T-helper 1 cell treated with Interleukin-12 subunit alpha and Interleukin-12 subunit beta and Interleukin-4 antibody, amounts not matched to agents 30 ng/mL and 1 ng/mL, for 36 hours (primary cell): ENCODE measurements around the gene TMPRSS3. TPM values are rescaled to one million over a fixed set of nuclear protein-coding genes. Genes with fewer than 3 reads are reported as not detected.

Experiments used
- intact Hi-C: fragments of 100-400 bp; cut with micrococcal nuclease; formaldehyde crosslinking; loops from one replicate; pipeline ENCODE4 v1.15.1; 2024
- total RNA-seq: library from RNA; stranded (reverse); gene quantifications from 2 replicates; pipeline ENCODE4 v1.2.3, GENCODE V29; 2022

Gene TMPRSS3
- total RNA-seq, 1 donor from 2014 or later, result 7.8 TPM

DNA sequence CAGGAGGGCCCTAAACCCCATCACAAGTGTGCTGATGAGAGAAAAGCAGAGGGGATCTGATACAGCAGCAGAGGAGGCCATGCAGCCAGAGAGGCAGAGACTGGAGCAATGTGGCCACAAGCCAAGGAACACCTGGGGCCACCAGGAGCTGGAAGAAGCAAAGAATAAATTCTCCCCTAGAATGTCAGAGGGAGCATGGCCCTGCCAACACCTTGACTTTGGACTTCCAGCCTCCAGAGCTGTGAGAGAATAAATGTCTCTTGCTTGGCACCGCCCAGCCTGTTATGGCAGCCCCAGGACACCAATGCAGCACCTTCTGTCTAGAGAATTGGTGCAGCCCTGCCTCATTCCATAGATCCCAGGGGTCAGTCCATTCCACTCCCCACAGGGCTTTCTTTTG, 33.2 kb upstream of the TMPRSS3 start:
- intact Hi-C loops, result loop anchor here (5.0 kb wide), 1 partner anchor 37 kb away; no protein-coding TSS in a partner anchor

DNA sequence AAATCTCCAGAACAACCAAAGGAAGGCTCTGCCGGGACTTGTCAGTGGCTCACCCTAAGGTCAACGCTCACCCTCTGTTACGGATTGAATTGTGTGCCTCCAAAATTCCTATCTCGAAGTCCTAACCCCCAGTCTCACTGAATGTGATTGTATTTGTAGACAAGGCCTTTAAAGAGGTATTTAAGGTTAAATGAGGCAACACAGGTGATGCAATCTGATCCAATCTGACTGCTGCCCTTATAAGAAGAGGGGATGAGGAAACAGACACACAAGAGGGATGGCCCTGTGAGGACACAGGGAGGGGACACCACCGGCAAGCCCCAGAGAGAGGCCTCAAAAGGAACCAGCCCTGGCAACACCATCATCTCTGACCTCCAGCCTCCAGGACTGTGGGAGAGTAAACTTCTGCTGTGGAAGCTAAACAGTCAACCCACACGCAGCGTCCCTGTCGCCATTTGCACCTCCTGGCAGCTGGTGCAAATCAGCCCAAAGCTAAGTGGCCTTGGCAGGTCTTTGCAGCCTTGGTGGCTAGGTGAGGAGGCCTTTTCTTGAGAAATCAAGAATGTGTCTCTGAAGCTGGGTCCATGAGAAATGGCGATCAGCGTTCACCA, 32.1 kb upstream of the TMPRSS3 start:
- intact Hi-C loops, result loop anchor here (5.0 kb wide), 1 partner anchor 36 kb away; no protein-coding TSS in a partner anchor

DNA sequence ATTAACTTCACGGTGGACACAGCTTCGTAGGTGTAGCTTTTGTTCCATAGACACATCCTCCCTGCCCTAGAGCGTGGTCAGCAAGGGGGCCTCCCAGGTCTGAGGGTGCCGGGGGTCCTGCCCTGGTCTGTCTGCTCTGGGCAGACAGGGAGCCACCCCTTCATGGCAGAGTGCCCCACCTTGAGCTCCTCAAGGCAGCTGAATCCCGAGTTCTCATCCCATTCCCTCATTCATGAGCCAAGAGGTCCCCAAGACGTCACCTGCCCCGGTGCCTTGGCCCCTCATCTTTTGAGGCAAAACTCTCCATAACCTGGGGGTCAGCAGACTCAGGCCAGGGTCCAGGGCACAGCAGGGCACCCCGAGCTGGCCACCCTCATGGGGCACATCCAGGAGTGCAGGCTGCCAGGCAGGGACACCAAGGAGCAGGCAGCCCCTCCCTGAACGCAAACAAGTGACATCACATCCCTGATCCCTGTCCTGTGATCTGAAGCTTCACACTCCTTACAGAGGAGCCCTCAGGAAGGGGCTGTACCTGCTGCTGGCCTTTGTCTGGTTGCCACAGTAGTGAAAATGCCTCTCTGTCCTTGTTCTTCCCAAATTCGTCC, 31.1 kb upstream of the TMPRSS3 start:
- intact Hi-C loops, result loop anchor here (5.0 kb wide), 1 partner anchor 35 kb away; no protein-coding TSS in a partner anchor

DNA sequence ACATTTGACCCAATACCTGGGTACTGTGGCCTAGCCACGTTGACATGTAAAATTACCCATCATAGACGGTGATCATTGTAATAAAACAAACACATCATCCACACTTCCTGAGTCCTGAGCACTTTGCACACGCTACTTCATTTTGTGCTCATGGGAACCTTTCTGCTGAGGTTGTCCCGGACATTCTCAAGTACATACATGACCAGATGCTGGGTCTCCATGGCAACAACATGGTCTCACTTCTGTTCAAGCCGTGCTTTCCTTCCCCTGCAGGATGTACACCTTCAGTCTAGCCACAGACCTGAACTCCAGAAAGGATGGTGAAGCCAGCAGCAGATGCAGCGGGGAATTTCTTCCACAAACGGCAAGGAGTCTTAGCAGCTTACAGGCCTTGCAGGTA, 30.6 kb upstream of the TMPRSS3 start:
- intact Hi-C loops, result loop anchor here (5.0 kb wide), 1 partner anchor 34 kb away; no protein-coding TSS in a partner anchor

DNA sequence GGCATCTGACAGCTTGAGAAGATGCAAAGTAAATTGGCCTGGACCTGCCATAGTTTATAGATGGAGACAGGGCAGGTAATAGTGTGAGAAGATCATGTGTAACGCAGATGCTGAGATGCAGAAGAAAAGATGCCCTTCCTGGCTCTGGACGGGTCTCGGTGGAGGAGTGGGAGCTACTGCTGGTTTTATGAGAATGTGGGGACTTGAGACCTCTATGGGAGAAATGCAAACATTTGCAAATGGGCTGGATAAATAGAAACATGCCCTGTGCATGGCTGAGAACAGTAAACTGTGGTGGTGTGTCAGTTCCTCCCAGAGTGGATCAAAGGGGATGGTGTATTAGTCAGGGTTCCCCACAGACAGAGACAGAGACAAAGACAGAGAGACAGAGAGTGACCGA, 29.7 kb upstream of the TMPRSS3 start:
- intact Hi-C loops, result loop anchor here (1.0 to 5.0 kb wide), 6 partner anchors 22 to 237 kb away; partner anchors contain the start of gene UBASH3A

DNA sequence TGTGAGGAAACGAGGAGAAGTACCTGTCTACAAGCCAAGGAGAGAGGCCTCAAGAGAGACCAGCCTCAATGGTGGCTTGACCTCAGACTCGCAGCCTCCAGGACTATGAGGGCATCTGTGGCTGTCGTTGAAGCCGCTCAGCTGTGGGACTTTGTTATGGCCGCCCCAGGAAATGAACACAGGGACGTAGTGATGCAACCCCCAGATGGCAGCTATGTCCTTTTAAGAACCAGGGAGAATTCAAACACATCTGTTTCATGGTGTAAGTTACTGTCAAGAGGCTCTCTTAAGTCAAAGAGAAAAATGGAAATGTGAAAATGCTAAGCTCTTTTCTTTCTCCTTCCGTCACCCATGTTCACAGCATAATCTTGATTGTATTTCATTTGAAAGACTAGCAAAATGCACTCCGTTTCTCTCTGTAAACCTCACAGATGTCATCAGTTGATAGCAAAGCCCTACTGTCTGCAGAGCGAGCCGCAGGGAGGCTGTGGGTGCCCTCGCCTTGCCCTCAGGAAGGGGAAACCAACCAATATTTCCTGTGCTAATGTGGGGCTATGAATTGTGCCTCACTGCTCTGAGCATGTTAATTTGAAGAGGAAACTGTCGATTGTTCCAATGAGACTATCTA, 29.2 kb upstream of the TMPRSS3 start:
- intact Hi-C loops, result loop anchor here (1.0 to 5.0 kb wide), 6 partner anchors 22 to 236 kb away; partner anchors contain the start of gene UBASH3A

DNA sequence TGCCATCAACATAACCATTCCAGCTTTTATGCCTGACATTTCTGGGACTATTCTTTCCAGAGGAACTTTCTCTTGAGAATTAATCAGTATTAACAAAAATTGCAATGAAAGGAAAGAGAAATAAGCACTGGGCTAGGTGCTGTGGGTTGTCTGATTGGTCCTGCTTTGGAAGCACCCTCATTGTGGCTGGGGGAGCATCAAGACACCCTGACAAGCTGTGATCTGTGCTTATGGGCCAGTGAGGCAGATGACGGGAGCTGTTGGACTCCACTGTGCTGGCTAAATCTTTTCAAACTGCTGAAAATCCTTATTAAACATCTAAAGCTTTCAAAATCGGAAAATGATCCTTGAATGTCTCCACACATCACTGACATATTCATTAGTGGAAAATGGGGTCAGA, 27.8 kb upstream of the TMPRSS3 start:
- intact Hi-C loops, result loop anchor here (1.0 to 2.0 kb wide), 3 partner anchors 8 to 235 kb away; no protein-coding TSS in a partner anchor

DNA sequence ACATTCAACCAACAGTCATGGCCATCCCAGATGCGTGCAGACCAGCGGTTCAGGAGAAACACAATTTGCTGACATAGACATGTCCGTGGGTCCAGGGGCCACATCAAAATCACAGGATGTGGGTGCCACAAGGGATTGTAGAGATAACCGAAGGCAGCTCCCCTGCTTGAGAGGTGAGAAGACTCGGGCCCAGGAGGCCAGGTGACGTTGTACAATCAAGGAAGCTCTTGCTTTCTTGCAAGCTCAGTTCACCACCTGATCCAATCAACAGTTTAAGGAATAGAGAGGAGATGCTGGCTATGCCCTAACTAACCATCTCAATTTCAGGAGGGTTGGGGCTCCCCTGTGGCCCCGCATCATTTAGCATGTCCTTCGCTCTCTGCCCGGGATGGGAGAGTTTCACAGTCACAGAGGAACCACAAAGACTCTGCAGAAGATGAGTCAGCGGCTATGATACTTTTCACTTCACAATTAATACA, 27.4 kb upstream of the TMPRSS3 start:
- intact Hi-C loops, result loop anchor here (1.0 kb wide), 1 partner anchor 8 kb away; no protein-coding TSS in a partner anchor

DNA sequence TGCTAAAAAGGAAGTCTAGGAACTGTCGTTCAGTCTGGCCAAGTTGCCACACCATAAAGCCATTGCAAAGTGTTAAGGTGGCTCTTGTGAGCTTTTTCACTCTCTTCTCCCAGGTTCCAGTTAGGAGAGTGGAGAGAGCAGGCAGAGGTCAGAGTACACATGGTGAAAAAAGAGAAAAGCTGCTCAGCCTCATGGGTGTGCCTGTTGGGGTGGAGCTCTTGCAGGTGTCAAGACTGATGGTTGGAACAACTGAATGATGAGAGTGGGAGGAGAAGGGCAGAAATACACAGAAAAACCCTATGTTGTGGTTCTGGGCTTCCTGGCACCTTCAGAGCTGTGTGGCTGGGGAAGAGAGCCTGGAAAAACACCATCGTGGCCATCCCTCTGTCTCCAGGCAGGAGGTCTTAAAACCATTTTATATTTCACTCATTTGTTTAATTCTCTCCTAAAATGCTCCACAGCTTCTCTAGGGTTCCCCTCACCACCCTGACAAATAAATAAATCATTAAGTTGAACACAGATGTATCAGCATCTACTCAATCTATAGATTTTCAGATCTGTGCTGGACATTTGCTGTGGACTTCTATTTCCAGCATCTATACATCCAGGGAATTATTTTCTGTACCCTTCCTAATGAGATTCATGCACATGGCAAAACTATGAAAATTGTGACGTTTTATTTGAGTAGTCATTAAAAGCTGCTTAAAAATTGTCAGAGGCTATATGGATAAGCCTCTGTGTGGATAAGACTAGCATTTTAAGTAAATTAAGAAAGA, 25.4 kb upstream of the TMPRSS3 start:
- intact Hi-C loops, result no loop called here

DNA sequence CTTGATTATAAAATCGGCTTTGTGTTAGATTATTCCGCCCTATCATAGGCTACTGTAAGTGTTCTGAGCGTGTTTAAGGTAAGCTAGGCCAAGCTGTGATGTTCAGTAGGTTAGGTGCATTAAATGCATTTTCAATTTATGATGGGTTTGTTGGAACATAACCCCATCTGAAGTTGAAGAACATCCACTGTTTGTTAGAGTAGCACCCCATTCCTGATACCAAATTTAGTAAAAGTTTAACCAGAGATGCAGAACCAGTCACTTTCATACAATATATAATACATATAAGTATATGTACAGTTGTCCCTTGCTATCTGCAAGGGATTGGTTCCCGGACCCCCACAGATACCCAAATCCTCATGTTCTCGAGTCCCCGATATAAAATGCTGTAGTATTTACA, 24.0 kb upstream of the TMPRSS3 start:
- intact Hi-C loops, result no loop called here

DNA sequence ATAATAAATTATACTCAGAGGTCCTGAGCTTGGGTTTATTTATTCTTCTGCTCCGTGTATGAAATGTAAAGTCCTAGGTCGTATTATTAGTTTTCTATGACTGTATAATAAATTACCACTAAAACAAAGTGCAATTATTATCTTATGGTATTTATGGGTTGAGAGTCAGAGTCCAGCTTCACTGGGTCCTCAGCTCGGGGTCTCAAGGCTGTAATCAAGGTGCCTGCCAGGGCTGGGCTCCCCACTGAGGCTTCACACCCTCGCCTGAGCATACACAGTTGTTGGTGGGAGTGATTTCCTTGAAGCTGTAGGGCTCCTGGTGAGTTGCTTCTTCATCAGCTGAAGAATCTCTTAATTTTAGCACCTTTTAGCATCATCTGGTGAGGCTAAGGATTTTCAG, 23.0 kb upstream of the TMPRSS3 start:
- intact Hi-C loops, result no loop called here

DNA sequence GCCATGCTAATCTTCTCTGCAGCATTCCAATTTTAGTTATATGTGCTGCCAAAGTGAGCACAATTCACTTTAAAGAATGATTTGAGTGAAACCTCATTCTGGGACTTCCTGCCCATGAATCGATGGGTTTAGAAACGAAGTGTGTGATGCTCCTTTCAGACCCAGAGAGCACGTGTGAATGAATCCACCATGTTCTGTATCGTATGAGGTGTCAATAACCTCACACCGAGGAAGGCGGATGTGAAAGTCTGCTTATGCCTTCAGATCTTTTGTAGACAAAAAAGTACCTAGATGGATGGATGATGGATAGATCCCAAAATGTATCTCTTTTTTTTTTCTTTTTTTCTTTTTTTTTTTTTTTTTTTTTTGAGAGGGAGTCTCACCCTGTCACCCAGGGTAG, 21.7 kb upstream of the TMPRSS3 start:
- intact Hi-C loops, result no loop called here

DNA sequence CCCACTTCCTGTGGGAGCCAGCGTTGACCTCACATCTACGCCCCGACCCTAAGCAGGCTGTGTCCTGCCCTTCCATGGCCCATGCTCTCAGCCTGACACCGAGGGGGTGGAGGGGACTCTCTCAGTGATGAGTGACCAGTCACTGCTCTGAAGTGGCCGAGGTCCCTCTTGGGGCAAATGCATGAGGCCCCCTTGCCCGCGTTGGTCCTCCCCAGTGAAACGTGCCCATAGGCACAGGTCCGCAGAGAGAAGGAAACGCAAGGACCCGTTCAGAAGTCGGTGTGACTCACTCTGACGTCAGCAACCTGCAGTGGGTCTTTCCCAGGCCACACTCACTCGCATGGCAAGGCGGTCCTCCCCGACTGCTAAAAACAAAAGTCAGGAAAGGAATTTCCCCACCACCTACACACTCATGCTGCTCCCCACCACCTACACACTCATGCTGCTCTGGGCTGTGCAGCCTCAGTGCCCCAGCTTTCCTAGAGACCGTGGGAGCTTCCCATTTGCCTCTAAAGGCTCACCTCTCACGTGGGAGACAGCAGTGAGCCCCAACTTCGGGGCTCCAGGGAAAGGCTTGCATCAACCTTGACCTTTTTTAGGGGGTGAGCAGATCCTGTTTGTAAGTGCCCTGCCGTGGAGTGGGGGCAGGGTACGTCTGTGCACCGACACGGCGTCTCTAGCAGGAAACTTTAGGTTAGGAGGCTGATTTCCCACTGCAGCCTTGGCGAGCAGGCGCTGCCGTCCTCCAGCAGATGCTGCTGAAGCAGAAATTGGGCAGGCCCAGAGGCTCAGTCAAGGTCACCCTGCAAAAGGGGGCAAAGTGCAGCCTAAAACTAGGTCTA, 19.3 kb upstream of the TMPRSS3 start:
- intact Hi-C loops, result loop anchor here (1.0 to 2.0 kb wide), 6 partner anchors 8 to 1053 kb away; partner anchors contain the start of gene MX2

DNA sequence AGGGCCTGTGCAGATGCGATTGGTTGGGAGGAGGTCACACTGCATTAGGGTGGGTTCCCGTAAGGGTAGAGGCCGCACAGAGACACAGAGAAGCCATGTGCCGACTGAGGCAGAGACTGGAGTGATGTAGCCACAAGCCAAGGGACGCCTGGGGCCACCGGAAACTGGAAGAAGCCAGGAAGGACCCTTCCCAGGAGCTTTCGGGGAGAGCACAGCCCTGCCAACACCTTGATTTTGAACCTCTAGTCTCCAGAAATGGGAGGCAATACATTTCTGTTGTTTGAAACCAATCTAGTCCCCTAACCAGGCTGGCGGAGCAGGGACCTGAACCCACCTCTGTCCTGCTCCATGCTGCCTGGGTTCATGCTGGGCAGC, 18.7 kb upstream of the TMPRSS3 start:
- intact Hi-C loops, result loop anchor here (2.0 kb wide), 2 partner anchors 36 to 226 kb away; no protein-coding TSS in a partner anchor

DNA sequence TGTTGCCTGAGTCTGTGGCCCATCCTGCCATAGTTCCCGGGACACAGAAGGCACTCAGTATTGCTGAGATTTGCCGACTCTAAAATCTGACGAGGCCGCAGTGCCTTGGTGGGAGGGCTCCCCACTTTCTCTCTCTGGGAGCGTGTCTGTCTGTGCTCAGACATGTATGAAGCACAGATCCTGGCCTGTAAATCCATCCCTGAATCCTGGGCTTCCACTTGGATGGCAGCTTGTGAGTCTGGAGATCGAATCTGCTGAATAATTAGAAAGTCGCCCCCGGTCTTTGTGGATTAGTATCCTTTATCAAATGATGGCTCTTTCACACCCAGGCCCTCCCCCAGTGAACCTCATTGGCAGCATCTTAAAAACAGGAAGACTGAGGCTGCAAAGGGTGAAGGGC, 18.2 kb upstream of the TMPRSS3 start:
- intact Hi-C loops, result loop anchor here (2.0 kb wide), 2 partner anchors 37 to 225 kb away; no protein-coding TSS in a partner anchor

DNA sequence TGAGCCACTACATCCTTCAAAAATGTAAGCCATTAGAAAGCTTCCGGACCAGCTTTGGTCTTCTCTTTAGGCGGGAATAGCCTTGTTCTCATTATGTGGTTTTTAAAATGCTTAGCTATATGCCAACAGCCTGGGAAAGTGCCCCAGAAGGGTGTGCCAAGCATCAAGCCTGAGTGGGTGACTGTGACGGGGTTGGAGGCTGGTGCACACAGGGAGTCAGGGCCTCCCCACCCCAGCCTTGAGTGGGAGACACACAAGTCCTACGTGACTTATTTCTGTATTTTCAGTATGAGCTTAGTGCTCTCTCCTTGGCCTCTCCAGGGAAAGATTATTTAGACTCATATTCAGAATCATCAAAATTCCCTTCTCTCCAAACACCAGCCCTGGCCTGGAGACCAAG, 17.6 kb upstream of the TMPRSS3 start:
- intact Hi-C loops, result no loop called here

DNA sequence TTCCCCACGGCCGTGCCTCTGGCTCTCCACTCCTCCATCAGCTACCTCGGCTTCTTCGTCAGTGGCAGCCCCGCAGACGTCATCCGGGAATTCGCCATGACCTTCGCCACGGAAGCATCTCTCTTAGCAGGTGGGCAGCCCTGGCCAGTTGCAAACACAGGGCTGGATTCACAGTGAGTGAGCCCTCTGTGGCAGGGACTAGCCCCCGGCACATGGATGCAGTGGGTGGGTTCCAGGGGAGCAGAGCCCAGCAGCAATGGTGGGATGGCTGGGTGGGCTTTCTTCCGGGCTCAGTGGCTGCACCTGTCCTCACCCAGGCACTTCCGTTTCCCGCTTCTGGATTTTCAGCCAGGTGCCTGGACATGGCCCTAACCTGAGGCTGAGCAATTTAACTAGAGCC, 17.2 kb upstream of the TMPRSS3 start:
- intact Hi-C loops, result no loop called here

DNA sequence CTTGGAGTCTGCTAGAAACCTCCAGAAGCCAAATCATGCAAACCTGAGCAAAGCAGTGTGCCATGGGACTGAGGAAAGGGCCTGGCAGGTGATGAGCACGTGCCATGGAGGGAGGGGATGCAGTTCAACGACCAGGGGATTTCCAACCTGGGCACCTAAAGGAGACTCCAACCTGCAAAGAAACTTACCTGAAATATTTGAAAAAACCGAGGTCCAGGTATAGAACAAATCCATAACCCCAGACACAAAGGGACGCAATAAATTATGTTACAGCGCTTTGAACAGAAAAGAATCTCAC, 16.7 kb upstream of the TMPRSS3 start:
- intact Hi-C loops, result no loop called here

DNA sequence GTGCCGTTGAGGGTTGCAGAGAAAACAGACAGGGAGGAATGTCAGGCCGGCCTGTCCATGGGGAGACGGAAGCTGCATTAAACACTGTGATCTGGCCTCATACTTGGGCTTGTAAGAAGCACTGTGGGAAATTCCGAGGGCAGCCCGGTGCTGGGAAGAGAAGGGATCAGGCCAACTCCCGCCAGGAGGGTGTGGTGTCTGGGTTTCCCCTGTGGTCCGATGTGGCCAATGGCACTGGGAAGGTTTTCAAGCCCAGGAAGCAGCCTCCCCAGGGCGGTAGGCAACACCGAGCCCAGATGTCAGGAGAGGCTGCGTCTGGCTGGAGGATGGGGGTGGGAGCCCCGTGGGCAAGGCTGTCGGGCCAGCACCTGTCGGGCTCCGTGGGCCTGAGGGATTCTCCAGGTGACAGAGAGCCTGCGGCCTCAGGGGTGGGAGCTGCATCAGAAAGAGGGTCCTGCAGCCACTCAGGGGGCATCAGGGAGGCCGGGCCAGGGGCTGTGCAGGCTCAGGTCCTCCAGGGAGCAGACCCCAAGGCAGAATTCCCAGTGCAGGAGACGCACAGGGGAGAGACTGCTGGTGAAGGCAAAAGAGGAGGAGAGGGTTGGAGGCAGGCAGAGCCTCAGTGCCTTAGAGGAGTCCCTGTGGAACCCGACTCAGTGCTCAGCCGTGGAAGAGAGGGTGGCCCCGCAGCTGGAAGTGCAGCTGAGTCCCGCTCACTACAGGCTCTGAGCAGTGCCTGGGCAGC, 16.2 kb upstream of the TMPRSS3 start:
- intact Hi-C loops, result no loop called here
